GM12891 (cell line): Measurements from ENCODE around the gene COL15A1.

Experiments
- PAX5 ChIP-seq: IDR thresholded peaks from 2 replicates; pipeline ENCODE4 v1.6.1; 2011; ENCODE audit warnings: low read length, moderate library complexity, mild to moderate bottlenecking; ENCODE audit not compliant: insufficient read depth, severe bottlenecking
- POLR2A ChIP-seq: IDR thresholded peaks from 2 replicates; pipeline ENCODE4 v1.6.1; 2011; ENCODE audit warnings: low read depth, low read length, control low read depth
- POLR2AphosphoS5 ChIP-seq: IDR thresholded peaks from 2 replicates; pipeline ENCODE4 v1.6.1; 2011; ENCODE audit warnings: low read depth, low read length, control low read depth
- POU2F2 ChIP-seq: IDR thresholded peaks from 2 replicates; pipeline ENCODE4 v1.6.1; 2011; ENCODE audit warnings: low read depth, mild to moderate bottlenecking, control low read depth, low read length, moderate library complexity

- TF ChIP-seq POLR2A, result no peak
- TF ChIP-seq POLR2AphosphoS5, result no peak
- TF ChIP-seq POU2F2, result no peak
- no peak for TF ChIP-seq PAX5
These were observed 30.0 kb upstream of the COL15A1 start for GRCh38 chr9:98913705-98914104.
